GM19240 (cell line): Measurements from ENCODE around the gene SLC2A10.

Experiments used
- DNase-seq: peaks from one replicate; pipeline ENCODE4 v3.0.0; 2011; ENCODE audit warnings: low spot score; ENCODE audit not compliant: insufficient read length

SLC2A10 gene

GRCh38 chr20:46702447-46703203, 6.8 kb upstream of the SLC2A10 start:
- no peak for DNase-seq

DNA sequence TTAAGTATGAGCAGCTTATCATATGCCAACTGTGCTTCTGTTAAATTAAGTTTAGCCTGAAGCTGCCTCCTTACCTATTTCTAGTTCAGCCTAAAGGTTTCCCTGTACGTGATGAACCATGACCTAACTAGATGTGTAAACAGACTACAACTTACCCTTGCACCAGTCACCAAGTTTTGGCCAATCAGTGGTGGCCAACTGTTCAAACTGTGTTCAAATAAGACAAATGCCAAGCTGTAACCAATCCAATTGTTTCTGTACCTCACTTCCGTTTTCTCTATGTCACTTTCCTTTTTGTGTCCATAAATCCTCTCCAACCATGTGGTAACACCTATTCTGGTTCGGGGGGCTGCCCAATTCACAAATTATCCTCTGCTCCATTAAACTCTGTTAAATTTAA, 6.0 kb upstream of the SLC2A10 start:
- no peak for DNase-seq

DNA sequence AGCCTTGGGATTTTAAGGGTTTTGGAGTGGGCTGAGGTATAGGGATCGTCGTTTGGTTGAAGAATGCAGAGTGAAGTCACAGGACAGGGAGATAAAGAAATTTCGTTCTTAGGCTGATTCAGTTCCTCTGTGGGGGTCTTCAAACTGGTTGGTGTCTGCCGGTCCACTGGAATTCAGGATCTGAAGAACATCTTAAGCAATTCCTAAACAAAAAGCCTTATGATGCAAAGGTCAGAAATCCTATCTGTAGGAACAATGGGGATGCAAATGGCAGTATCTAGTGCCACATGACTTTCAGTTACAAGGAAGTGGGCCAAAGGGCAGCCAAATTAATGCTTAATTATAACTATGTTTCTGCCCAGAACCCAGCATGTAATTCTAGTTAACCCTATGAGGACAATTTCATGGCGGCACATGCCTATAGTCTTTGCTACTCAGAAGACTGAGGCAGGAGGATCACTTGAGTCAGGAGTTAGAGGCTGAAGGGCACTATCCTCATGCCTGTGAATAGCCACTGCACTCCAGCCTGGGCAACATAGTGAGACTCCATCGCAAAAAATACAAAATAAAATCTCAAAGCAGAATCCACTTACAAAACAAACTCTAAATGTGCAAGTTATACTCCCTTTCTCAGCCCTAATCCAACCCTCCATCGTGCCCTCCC, 4.6 kb upstream of the SLC2A10 start:
- no peak for DNase-seq

DNA sequence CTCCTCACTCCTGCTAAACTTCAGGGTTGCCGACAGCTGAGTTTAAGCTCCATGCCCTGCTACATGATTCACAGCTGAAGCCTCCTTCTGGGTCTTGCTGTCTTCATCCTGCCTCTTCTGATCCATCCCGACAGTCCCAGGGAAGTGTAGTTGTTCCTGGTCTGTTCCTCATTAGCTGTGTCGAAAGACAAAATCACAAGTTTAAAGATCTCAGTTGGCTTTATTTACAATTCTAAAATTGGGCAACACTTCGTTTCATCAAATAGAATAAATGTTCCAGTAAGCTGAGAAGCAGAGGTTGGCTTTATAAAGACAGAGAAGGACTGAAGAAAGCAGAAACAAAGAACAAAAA, 4.1 kb upstream of the SLC2A10 start:
- no peak for DNase-seq

DNA sequence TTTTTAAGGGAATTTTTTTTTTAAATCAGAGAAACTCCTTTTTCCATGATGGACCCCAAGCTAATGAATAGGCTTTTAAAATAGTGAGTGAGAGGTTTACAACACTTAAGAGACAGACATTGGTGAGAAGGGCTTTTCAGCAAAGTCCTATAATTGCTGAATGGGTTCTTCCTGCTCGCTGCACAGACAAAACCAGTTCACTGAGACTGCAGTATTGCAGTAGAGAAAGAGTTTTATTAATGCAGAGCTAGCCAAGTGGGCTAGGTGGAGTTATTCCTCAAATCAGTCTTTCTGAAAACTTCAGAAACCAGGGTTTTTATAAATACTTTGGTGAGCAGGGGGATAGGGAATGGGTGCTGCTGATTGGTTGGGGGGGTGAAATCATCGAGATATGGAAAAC, 3.2 kb upstream of the SLC2A10 start:
- no peak for DNase-seq

- DNase-seq = no peak
Measured at GRCh38 chr20:46708172-46708860, 1.1 kb upstream of the SLC2A10 start.

DNA sequence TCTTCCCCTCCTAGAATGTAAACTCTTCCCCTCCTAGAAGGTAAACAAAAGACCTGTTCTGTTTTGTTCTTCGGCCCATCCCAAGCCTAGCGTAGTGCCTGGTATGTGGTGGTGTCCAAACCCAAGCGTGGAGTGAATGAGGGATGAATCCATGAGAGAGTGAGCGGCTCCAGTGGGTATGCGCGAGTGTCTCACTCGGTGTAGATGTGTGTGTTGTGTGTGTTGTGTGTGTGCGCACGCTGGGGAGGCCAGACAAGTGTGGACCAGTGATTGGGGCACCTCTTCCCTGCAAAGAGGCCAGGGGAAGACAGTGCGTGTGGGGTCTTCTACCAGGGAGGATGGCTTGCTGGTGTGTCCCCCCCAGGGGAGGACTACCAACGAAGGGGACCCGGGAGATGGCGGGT, 392 bp upstream of the SLC2A10 start:
- no peak for DNase-seq

DNA sequence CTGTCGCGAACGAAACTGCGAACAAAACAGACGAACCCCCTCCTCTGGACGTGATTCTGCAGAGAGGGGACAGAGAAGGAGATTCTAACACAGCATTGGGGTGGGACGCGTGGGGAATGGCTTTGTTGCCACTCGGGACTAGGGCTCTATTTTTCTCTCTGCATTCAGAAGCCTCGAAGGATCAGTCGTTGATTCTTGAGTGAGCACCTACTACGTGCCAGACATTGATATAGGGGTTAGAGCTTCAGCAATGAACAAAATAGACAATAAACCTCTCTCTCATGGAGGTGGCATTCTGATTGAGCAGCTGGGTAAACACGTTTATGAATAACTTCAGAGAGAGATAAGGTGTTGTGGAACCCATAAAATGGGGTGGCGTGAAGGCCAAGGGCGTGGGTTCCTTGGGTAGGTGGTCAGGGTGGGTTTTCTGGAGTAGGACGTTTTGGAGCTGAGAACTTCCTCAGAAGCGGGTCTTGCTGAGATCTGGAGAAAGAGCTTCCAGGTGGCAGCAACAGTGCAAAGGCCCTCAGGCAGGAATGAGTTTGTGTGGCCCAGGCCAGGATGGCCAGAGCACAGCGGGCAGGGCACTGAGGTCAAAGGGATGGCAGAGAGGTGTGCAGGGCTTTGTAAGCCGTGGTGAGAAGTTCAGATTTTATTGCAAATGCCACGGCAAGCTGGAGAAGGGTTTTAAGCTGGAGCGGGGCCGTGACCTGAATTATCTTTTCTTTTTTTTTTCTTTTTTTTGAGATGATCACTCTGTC, 884 bp downstream of the SLC2A10 start:
- no peak for DNase-seq

DNA sequence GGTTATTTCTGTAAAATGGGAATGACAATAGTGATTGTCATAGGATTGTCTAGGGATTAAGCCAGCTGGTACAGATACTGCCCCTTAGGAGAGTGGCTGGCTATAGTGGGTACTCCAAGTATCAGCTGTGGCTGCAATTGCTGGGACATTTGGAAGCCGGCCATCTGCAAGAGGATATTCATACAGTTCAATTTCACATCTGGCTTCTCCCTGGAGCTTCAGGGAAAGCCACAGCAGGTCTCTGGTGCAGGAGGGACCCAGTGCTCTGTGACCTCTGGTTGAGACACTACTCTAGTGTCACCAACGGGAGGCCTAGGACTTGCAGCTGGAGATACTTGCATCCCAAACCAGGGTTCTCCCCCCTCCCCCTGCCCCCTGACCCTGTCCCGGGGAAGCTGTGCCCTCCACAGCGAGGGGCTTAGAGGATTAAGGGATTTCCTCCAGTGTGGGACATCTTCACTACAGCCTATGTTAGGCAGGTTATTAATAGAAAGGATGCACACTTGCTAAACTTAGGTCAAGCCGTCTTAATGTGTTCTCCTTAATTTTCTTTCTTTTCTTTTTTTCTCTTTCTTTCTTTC, 2.7 kb downstream of the SLC2A10 start:
- DNase-seq = no peak

DNA sequence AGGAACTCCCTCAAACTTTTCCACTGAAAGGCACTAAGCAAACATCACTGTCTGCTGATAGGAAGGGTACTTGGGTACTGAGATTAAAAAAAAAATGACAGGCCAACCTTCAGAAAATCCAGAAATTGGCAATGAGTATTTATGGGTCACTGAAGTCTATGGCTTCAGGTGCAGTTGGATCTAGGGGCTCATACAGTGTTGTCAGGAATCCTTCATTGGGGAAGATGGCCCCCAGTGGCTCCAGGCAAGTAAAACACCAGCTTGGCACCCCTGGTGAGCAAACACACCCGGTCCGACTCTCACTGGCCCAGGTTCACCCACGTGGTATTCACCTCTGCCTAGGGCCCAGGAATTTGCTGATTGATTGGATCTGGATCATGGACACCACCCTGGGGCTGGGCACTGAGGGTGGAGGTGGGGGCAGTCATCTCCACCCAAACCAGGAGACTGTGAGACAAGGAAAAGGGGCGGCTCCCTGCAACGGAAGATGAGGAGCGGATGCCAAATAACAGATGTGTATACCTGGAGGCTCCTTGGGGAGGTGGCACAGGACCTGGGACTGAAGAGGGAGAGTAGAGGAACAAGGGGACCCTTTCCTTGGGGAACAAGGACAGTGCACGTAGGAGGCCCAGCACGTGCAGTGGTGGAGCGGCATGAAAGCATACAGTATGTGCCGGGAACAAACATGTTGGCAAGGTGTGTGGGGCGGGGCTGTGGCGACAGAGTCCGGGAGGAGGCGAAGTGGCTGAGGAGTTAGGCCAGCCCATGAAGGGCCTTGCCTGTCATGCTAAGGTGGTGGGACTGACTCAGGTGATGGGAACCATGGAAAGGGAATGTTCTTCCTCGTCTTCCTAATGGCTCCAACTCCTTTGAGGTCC, 4.7 kb downstream of the SLC2A10 start:
- DNase-seq = no peak

DNA sequence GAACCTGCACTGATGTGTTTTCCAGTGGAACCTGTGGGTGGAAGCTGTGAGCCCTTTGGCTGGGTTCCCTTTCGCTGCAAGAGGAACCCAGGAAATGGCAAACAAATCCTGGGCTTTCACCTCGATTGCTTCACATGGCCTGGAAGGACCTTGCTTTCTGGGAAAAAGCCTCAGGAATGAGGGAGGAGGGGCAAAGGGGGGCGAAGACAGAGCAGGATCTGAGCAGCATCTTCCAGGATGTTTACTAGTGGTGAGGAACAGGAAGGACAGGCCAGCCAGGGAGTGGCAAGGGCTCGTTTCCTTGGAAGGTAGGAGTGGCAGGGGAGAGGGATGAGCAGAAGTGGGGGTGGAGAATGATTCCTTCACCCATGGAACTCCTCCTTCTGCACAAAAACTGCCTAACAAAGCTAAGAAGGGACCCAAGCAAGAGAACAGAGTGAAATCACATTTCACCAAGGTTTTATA, 5.9 kb downstream of the SLC2A10 start:
- no peak for DNase-seq

DNA sequence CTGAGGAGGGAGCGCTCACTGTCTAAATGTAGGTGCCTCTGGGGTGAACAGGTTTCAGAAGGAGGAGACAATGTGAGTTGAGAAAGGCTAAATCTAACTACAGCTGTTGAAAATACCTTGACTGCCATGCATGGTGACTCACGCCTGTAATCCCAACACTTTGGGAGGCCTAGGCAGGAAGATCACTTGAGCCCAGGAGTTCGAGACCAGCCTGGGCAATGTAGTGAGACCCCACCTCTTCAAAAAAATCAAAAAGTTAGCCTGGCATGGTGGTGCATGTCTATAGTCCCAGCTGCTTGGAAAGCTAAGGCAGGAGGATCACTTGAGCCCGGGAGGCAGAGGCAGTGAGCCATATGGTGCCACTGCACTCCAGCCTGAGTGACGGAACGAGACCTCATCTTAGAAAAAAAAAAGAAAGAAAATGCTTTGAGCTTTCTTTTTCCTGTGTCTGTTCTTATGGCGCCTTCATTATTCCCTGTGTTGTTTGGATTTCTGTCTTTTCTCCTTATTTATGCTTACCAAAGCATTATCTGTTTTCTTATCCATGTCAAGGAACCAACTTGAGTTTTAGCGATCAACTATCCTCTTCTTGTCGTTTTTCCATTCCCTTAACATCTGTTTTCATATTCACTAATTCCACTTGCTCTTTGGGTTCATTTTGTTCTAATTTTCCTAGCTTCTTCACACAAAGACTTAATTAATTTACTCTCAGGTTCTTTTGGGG, 8.5 kb downstream of the SLC2A10 start:
- DNase-seq = no peak

DNA sequence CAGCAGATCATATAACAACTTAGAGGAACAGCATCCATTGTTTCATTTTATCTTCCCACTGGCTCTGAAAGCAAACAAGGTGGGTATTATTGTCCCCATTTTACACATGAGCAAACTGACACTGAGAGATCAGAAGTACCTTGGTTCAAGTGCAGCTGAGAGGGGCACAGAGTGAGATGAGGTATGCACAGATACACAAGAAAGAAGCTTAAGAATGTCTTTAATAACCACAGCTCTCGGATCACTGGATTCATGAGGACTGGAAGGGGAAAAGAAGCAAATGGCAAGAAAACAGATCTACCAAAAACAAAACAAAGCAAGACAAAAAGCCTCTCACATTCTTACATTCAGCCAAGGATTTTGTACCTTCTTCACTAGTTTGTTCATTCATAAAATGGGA, 10.6 kb downstream of the SLC2A10 start:
- DNase-seq = no peak

DNA sequence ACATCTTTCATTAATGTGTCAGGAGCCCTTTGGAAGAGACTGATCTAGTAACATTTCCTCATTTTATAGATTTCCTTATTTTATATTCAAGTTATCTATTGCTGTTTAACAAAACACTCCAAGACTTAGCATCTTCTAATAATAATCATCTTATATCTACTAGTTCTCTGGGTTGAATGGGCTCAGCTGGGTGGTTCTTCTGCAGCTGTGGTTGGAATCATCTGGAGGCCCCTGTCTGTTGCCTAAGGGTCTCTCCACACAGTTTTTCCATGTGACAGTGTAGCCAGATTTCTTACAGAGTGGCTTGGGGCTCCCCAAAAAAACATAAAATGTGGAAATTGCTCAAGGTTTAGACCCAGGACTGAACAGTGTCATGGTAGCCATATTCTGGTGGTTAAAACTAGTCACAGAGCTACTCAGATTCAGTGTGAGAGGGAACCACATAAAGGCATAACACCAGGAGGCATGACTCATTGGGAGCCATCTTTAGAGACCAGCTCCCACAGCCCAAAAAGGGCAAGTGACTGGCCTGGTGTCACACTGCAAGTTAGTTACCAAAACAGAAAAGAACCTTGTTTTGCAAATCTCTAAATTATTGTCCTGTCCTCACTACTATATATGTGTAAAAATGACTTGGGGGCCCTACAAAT, 11.5 kb downstream of the SLC2A10 start:
- no peak for DNase-seq

DNA sequence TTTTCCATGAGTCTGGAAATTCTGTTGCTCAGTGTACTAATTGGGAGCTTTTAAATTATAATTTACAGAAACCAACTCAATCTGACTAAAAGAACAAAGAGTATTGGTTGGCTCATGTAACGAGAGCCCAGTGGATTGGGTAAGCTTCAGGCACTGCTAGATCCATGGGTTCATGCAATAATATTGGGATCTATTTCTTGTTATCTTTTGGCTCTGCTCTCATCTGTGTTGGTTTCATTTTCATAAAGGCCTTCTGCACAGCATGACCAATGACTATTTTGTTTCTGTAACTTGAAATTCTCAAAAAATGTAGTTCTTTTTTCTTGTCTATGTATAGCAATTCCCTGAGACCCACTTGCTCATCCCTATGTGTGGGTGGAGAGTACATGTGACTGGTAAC, 12.0 kb downstream of the SLC2A10 start:
- DNase-seq = no peak

DNA sequence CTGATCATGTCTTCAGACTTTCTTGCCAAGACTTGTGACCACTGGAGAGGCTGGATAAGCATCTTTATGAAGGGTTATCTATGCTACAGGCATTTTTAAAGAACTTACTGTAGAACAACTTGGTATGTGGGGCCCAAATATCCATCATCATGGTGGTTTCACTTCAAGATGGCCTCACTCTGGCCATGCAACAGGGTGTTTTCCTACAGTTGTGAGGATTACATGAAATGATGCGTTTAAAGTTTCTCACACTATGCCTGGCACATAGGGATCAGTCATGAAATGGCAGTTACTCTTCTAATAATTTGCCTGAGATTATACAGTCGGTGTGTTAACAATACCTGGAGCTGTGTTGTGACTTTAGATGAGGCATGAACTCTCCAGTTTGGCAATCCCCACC, 13.0 kb downstream of the SLC2A10 start:
- DNase-seq = no peak

DNA sequence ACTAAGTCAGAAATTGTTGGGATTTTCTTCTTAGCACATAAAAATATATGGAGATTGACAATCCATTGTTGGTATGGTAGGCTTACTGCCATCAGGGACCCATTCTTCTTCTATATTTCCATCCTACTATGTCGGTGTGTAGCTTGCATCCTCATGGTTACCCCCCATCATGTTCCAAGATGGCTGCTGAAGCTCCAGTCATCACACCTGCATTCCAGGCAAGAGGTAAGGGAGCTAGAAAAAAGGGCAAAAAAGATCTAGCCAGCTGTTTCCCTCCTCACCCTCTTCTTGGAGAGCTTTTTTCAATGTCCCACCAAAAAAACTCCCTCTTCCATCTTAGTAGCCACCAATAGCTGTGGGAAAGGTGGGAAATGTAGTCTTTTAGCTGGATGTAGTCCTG, 13.6 kb downstream of the SLC2A10 start:
- no peak for DNase-seq

DNA sequence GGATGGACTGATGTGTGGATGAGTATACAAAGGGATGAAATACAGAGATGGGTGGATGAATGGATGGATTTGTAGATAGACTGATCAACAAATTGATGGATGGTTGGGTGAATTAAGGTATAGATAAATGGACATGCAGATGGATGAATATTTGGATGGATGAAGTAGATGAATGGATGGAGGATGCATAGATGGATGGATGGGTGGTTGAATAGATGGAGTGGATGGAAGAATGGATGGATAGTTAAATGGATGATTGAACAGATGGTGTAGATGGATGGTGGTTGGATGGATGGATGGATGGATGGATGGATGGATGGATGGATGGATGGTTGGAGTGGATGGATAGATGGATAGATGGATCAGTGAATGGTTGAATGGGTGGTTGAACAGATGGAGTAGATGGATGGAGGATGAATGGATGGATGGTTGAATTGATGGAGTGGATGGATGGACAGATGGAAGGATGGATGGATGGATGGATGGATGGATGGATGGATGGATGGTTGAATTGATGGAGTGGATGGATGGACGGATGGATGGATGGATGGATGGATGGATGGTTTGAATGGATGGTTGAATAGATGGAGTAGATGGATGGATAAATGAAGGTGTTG, 15.0 kb downstream of the SLC2A10 start:
- DNase-seq = no peak
